SK-N-SH (cell line): ENCODE data around the gene ZNF507. TPM values are rescaled to one million over a fixed set of nuclear protein-coding genes. Genes with fewer than 3 reads are reported as not detected.
"Not testable (repeated sequence)": the region's sequence is repeated elsewhere in the genome, so short reads cannot be mapped to it uniquely, and the experiment has no call there.

ENCODE experiments used
- CTCF ChIA-PET: fragments of 300-600, 350-600 bp; formaldehyde crosslinking; extraction: SDS; loops from one replicate; lab custom pipeline; 2021; lab: Yijun Ruan, JAX
- POLR2A ChIA-PET: fragments of 350-600 bp; sonication (Branson Sonifier 250); formaldehyde crosslinking; extraction: SDS; loops from one replicate; lab custom pipeline; 2020; ENCODE audit warnings: antibody characterized with exemption, inconsistent platforms; lab: Yijun Ruan, JAX
- DNase-seq: peaks from one replicate; pipeline ENCODE4 v3.0.0; 2012
- H2AFZ ChIP-seq: fragments of 200-600 bp; sonication (generic); 2 replicates; pipeline ENCODE4 v1.8.1; 2016; ENCODE audit warnings: antibody characterized with exemption, mild to moderate bottlenecking, low read depth
- H3F3A ChIP-seq: fragments of 200-600 bp; sonication (generic); replicated peaks from 2 replicates; pipeline ENCODE3; 2016; ENCODE audit warnings: antibody characterized with exemption, mild to moderate bottlenecking; ENCODE audit not compliant: insufficient read depth
- H3K27ac ChIP-seq, 2 experiments: fragments of 200-500 bp in 1 of 2; fragments of 200-600 bp in 1 of 2; sonication (Bioruptor generic) in 1 of 2; sonication (generic), shearing (Covaris generic) in 1 of 2; 2 replicates each; pipeline versions ENCODE4 v1.5.1 to v1.6.1; 2014 to 2016; ENCODE audit warnings: low read depth in 2 of 2, inconsistent platforms in 1 of 2, low read length in 1 of 2, mild to moderate bottlenecking in 1 of 2, mixed read lengths in 1 of 2
- H3K27me3 ChIP-seq: fragments of 200-600 bp; sonication (generic), shearing (Covaris generic); 2 replicates; pipeline ENCODE4 v1.6.1; 2016; ENCODE audit warnings: mixed run types; ENCODE audit not compliant: insufficient read depth
- H3K36me3 ChIP-seq, 2 experiments: fragments of 200-500 bp in 1 of 2; fragments of 200-600 bp in 1 of 2; sonication (Bioruptor generic) in 1 of 2; sonication (generic) in 1 of 2; replicated peaks in 1 of 2; 2 replicates each; pipeline versions ENCODE3 to v1.5.1; 2014 to 2016; ENCODE audit warnings: low read length in 1 of 2, mild to moderate bottlenecking in 1 of 2; ENCODE audit not compliant: insufficient read depth in 2 of 2, control insufficient read depth in 1 of 2
- H3K4me1 ChIP-seq, 2 experiments: fragments of 200-500 bp in 1 of 2; fragments of 200-600 bp in 1 of 2; sonication (Bioruptor generic) in 1 of 2; sonication (generic), shearing (Covaris generic) in 1 of 2; 2 replicates each; pipeline versions ENCODE4 v1.5.1 to v1.6.1; 2014 to 2016; ENCODE audit warnings: low read depth in 1 of 2, low read length in 1 of 2, mixed run types in 1 of 2; ENCODE audit not compliant: insufficient read depth in 2 of 2, control insufficient read depth in 1 of 2
- H3K4me2 ChIP-seq: fragments of 200-600 bp; sonication (generic), shearing (Covaris generic); 2 replicates; pipeline ENCODE4 v1.6.1; 2017; ENCODE audit warnings: mixed run types
- H3K4me3 ChIP-seq, 2 experiments: fragments of 200-500 bp in 1 of 2; fragments of 200-600 bp in 1 of 2; sonication (Bioruptor generic) in 1 of 2; sonication (generic), shearing (Covaris generic) in 1 of 2; 2 replicates each; pipeline versions ENCODE4 v1.5.1 to v1.8.1; 2014 to 2016; ENCODE audit warnings: low read depth in 2 of 2, inconsistent platforms in 1 of 2, low read length in 1 of 2, mild to moderate bottlenecking in 1 of 2, mixed read lengths in 1 of 2, moderate library complexity in 1 of 2
- H3K79me2 ChIP-seq: fragments of 200-600 bp; sonication (generic); 2 replicates; pipeline ENCODE4 v1.8.1; 2017; ENCODE audit warnings: mild to moderate bottlenecking; ENCODE audit not compliant: insufficient read depth
- H3K9ac ChIP-seq: fragments of 200-600 bp; sonication (generic); 2 replicates; pipeline ENCODE4 v1.6.1; 2017; ENCODE audit warnings: mixed run types
- H3K9me2 ChIP-seq: fragments of 200-600 bp; sonication (generic); 2 replicates; pipeline ENCODE4 v1.6.1; 2017; ENCODE audit warnings: mixed run types
- H3K9me3 ChIP-seq: fragments of 200-600 bp; sonication (generic); 2 replicates; pipeline ENCODE4 v1.6.1; 2017; ENCODE audit warnings: mixed run types, mild to moderate bottlenecking, moderate library complexity
- H4K20me1 ChIP-seq: fragments of 200-600 bp; sonication (generic); 2 replicates; pipeline ENCODE4 v1.6.1; 2017; ENCODE audit warnings: mild to moderate bottlenecking, mixed run types; ENCODE audit not compliant: insufficient read depth
- CHD2 ChIP-seq: fragments of 150-350 bp; IDR thresholded peaks from 2 replicates; pipeline ENCODE4 v1.6.1; 2018; ENCODE audit warnings: low read length; ENCODE audit not compliant: partially characterized antibody
- EZH2phosphoT487 ChIP-seq: fragments of 200-600 bp; sonication (generic); IDR thresholded peaks from 2 replicates; pipeline ENCODE4 v1.6.1; 2017; ENCODE audit warnings: low read depth, mixed run types, mild to moderate bottlenecking, antibody characterized with exemption, moderate library complexity, borderline replicate concordance
- FOSL2 ChIP-seq: IDR thresholded peaks from 2 replicates; pipeline ENCODE4 v1.4.0; 2012; ENCODE audit warnings: low read depth, mild to moderate bottlenecking, moderate library complexity, borderline replicate concordance
- MAX ChIP-seq: IDR thresholded peaks from 2 replicates; pipeline ENCODE4 v1.4.0; 2012; ENCODE audit warnings: low read depth
- NRF1 ChIP-seq: IDR thresholded peaks from 2 replicates; pipeline ENCODE4 v1.6.1; 2012; ENCODE audit warnings: low read depth, mild to moderate bottlenecking, low read length
- PBX3 ChIP-seq: IDR thresholded peaks from 2 replicates; pipeline ENCODE4; 2012
- RAD21 ChIP-seq: IDR thresholded peaks from 2 replicates; pipeline ENCODE4 v1.6.1; 2012; ENCODE audit warnings: mild to moderate bottlenecking, low read length
- RFX5 ChIP-seq: IDR thresholded peaks from 2 replicates; pipeline ENCODE4 v1.6.1; 2012; ENCODE audit warnings: mild to moderate bottlenecking, improper control_type of control experiment, low read length
- RXRA ChIP-seq: IDR thresholded peaks from 2 replicates; pipeline ENCODE4 v1.4.0; 2012; ENCODE audit warnings: low read depth, mild to moderate bottlenecking, borderline replicate concordance
- SIN3A ChIP-seq: IDR thresholded peaks from 2 replicates; pipeline ENCODE4 v1.6.1; 2012; ENCODE audit warnings: low read depth, mild to moderate bottlenecking, low read length, moderate library complexity, borderline replicate concordance
- SMC3 ChIP-seq: IDR thresholded peaks from 2 replicates; pipeline ENCODE4 v1.6.1; 2012; ENCODE audit warnings: low read depth, low read length, improper control_type of control experiment
- TCF12 ChIP-seq: IDR thresholded peaks from 2 replicates; pipeline ENCODE4 v1.4.0; 2012
- TEAD4 ChIP-seq: IDR thresholded peaks from 2 replicates; pipeline ENCODE4 v1.4.0; 2012; ENCODE audit warnings: mild to moderate bottlenecking, borderline replicate concordance; ENCODE audit not compliant: insufficient read depth
- USF2 ChIP-seq: fragments of 150-350 bp; IDR thresholded peaks from 2 replicates; pipeline ENCODE4 v1.6.1; 2017; ENCODE audit warnings: antibody characterized with exemption, low read length, low read depth, borderline replicate concordance
- YY1 ChIP-seq: IDR thresholded peaks from 2 replicates; pipeline ENCODE4 v1.4.0; 2012; ENCODE audit warnings: low read depth, mild to moderate bottlenecking
- ZBTB33 ChIP-seq: IDR thresholded peaks from 2 replicates; pipeline ENCODE4 v1.4.0; 2012; ENCODE audit warnings: low read depth, borderline replicate concordance
- WGBS: methylation state at CpG from one replicate; pipeline ENCODE4 v1.1.6; 2017; ENCODE audit warnings: low lambda C conversion rate; 5-methylcytosine and 5-hydroxymethylcytosine counted together
- polyA plus RNA-seq, 3 experiments: library from polyadenylated mRNA; depleted of rRNA; stranded (reverse); fragments of >200 nt; gene quantifications; 2 replicates each; pipeline ENCODE4 v1.2.3, GENCODE V29; 2012

ZNF507 gene
- polyA plus RNA-seq, 1 of the 3 experiments (the other 2 are of a cell fraction) = 6.8 TPM

- H3F3A ChIP-seq = peaks cover 4% of the 10 kb centered on the region
- H3K27ac ChIP-seq = no peak overlapping the region
- H3K4me1 ChIP-seq = no peaks in the 10 kb centered on the region; a peak in 1 of 4 replicates
- H2AFZ ChIP-seq = no peak overlapping the region
- H3K9ac ChIP-seq = no peak overlapping the region
- H3K79me2 ChIP-seq = no peaks in the 10 kb centered on the region; the same call in 1 of the 2 replicates
- TF ChIP-seq YY1 (no peak), MAX (no peak), TCF12 (no peak)
- no peaks in the 10 kb centered on the region for H3K9me3 ChIP-seq
- H3K36me3 ChIP-seq = peaks cover 6 to 37% of the 10 kb centered on the region in 2 experiments
- H4K20me1 ChIP-seq = no peaks in the 10 kb centered on the region
- no peak overlapping the region for H3K4me2 ChIP-seq
- 89% methylated on average over 7 of the region's 7 CpGs for WGBS
- ChIA-PET POLR2A (no interaction called here), CTCF (no interaction called here)
- no peaks in the 10 kb centered on the region for H3K27me3 ChIP-seq
- no peak overlapping the region for H3K4me3 ChIP-seq
- no peaks in the 10 kb centered on the region; the same call in 1 of the 2 replicates for H3K9me2 ChIP-seq
- DNase-seq = no peak
These were observed 76.4 kb downstream of the ZNF507 start for GRCh38 chr19:32421589-32422361.

- no peak for TF ChIP-seq RFX5
- no peak for TF ChIP-seq NRF1
- TF ChIP-seq ZBTB33 = no peak
- TF ChIP-seq EZH2phosphoT487 = no peak
- TF ChIP-seq RAD21 = no peak
- no peak for TF ChIP-seq PBX3
- no peak for TF ChIP-seq CHD2
- TF ChIP-seq USF2 = no peak
- no peak for TF ChIP-seq FOSL2
- TF ChIP-seq SIN3A = no peak
- no peak for TF ChIP-seq RXRA
- TF ChIP-seq TEAD4 = no peak
- no peak for TF ChIP-seq SMC3
- POLR2A ChIA-PET = no interaction called here
- Histone ChIP-seq H3K4me1 (no peaks in the 10 kb centered on the region; a peak in 1 of 4 replicates), H3K27ac (no peak overlapping the region), H3K9ac (no peak overlapping the region), H3F3A (peaks cover 4% of the 10 kb centered on the region), H3K36me3 (peaks cover 6 to 30% of the 10 kb centered on the region in 2 experiments), H3K9me2 (no peaks in the 10 kb centered on the region; the same call in 1 of the 2 replicates), H3K79me2 (peaks cover 4% of the 10 kb centered on the region; the same call in 1 of the 2 replicates), H3K4me3 (no peak overlapping the region), H3K27me3 (no peaks in the 10 kb centered on the region), H2AFZ (no peak overlapping the region), H3K9me3 (no peaks in the 10 kb centered on the region), H3K4me2 (no peak overlapping the region), H4K20me1 (no peaks in the 10 kb centered on the region)
- DNase-seq = no peak
- 84% methylated on average over 3 of the region's 3 CpGs for WGBS
- CTCF ChIA-PET = no interaction called here
These were observed 77.0 kb downstream of the ZNF507 start for GRCh38 chr19:32422435-32422834.

- H3K4me2 ChIP-seq, H3F3A ChIP-seq, H3K4me3 ChIP-seq, H3K27ac ChIP-seq, H3K9me2 ChIP-seq, H3K79me2 ChIP-seq, DNase-seq, H3K4me1 ChIP-seq, H4K20me1 ChIP-seq, H3K9me3 ChIP-seq, H3K9ac ChIP-seq, CTCF ChIA-PET, H2AFZ ChIP-seq, H3K27me3 ChIP-seq, POLR2A ChIA-PET: not testable (repeated sequence)
- WGBS = 94% methylated on average over 3 of the region's 3 CpGs
- H3K36me3 ChIP-seq = peaks cover 0 to 22% of the 10 kb centered on the region in 2 experiments
These were observed 78.5 kb downstream of the ZNF507 start for GRCh38 chr19:32423944-32424343.
